Neural progenitor cell (in vitro differentiated cells): Measurements from ENCODE around the gene MYCBPAP. TPM values are rescaled to one million over a fixed set of nuclear protein-coding genes. Genes with fewer than 3 reads are reported as not detected.

Experiments used
- DNase-seq: peaks from one replicate; pipeline ENCODE4 v3.0.0-alpha.2; 2016; ENCODE audit warnings: low spot score
- H2AFZ ChIP-seq: fragments of 200-600 bp; sonication (generic); replicated peaks from 2 replicates; pipeline ENCODE4 v1.6.1; 2016; ENCODE audit warnings: antibody characterized with exemption
- H3F3A ChIP-seq: fragments of 200-600 bp; sonication (generic); 2 replicates; pipeline ENCODE4 v1.6.1; 2016; ENCODE audit warnings: antibody characterized with exemption, low read depth
- H3K27ac ChIP-seq: fragments of 200-600 bp; sonication (generic); 2 replicates; pipeline ENCODE4 v1.5.1; 2016; ENCODE audit warnings: mild to moderate bottlenecking
- H3K27me3 ChIP-seq: fragments of 200-600 bp; sonication (generic); 2 replicates; pipeline ENCODE4 v1.6.1; 2016; ENCODE audit warnings: mild to moderate bottlenecking, moderate library complexity
- H3K36me3 ChIP-seq: fragments of 200-600 bp; sonication (generic); 2 replicates; pipeline ENCODE4 v1.5.1; 2016
- H3K4me1 ChIP-seq: fragments of 200-600 bp; sonication (generic); 2 replicates; pipeline ENCODE4 v1.6.1; 2016; ENCODE audit warnings: mixed run types
- H3K4me2 ChIP-seq: fragments of 200-600 bp; sonication (generic); 2 replicates; pipeline ENCODE4 v1.6.1; 2016
- H3K4me3 ChIP-seq: fragments of 200-600 bp; sonication (generic); 2 replicates; pipeline ENCODE4 v1.5.1; 2016
- H3K79me2 ChIP-seq: fragments of 200-600 bp; sonication (generic); 2 replicates; pipeline ENCODE4 v1.6.1; 2016; ENCODE audit warnings: low read depth
- H3K9ac ChIP-seq: fragments of 200-600 bp; sonication (generic); 2 replicates; pipeline ENCODE4 v1.6.1; 2016
- H3K9me3 ChIP-seq: fragments of 200-600 bp; sonication (generic); 2 replicates; pipeline ENCODE4 v1.5.1; 2016; ENCODE audit warnings: low read depth
- H4K20me1 ChIP-seq: fragments of 200-600 bp; sonication (generic); 2 replicates; pipeline ENCODE4 v1.6.1; 2016; ENCODE audit warnings: low read depth
- H3K27ac Mint-ChIP-seq: 3 replicates; pipeline ENCODE4 v1.8.0; 2021; ENCODE audit warnings: mixed read lengths
- H3K27me3 Mint-ChIP-seq: 2 replicates; pipeline ENCODE4 v1.8.0; 2022; ENCODE audit warnings: low read depth, mild to moderate bottlenecking, inconsistent platforms, moderate library complexity, mixed read lengths; ENCODE audit not compliant: insufficient read depth
- H3K36me3 Mint-ChIP-seq: 3 replicates; pipeline ENCODE4 v1.8.0; 2021; ENCODE audit warnings: mixed read lengths
- H3K4me1 Mint-ChIP-seq: 3 replicates; pipeline ENCODE4 v1.8.0; 2021; ENCODE audit warnings: mixed read lengths
- H3K4me3 Mint-ChIP-seq: 3 replicates; pipeline ENCODE4 v1.8.0; 2021; ENCODE audit warnings: mild to moderate bottlenecking, moderate library complexity, mixed read lengths
- H3K9me3 Mint-ChIP-seq: 3 replicates; pipeline ENCODE4 v1.8.0; 2020; ENCODE audit warnings: mixed read lengths
- EZH2 ChIP-seq: fragments of 200-600 bp; sonication (generic); IDR thresholded peaks from 2 replicates; pipeline ENCODE4 v1.6.1; 2017; ENCODE audit warnings: antibody characterized with exemption, mild to moderate bottlenecking, moderate library complexity
- EZH2phosphoT487 ChIP-seq: fragments of 200-600 bp; sonication (generic); IDR thresholded peaks from 2 replicates; pipeline ENCODE4 v1.6.1; 2017; ENCODE audit warnings: antibody characterized with exemption
- total RNA-seq: library from RNA; depleted of rRNA; stranded (reverse); fragments of >200 nt; gene quantifications from 2 replicates; pipeline ENCODE4 v1.2.3, GENCODE V29; 2015; ENCODE audit warnings: low replicate concordance
- TF ChIP-seq, protein P1 (sequence below): fragments of 200-600 bp; sonication (generic); IDR thresholded peaks from 2 replicates; pipeline ENCODE4 v1.5.1; 2017; ENCODE audit warnings: antibody characterized with exemption, mild to moderate bottlenecking

The MYCBPAP gene
- total RNA-seq, 1 donor from 2014 or later: 3.5 TPM

DNA sequence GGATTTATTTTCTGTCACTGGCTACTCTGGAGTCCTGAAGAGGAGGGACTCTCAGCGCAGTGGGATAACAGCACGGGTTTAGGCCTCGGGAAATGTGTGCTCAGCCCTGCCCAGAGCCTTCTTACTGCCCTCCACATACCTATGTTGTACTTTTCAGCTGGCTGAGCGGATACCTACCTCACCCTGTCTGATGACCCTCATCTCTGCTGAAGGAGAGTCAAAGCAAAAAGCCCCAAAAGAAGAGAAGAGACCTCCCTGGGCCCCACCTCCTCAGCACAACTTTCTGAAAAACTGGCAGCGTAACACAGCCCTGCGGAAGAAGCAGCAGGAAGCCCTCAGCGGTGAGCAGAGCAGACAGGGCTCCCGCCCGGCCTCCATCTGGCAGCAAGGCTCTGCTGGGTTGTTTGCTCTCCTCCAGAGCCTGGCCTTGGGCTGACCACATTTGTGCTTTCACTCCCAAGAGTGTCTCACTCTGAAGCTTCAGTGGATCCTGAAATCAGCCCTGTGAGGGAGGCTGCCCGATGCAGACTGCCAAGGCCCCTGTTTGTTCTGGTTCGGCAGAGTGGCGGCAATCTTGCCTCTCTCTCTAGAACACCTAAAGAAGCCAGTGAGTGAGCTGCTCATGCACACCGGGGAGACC, 10.3 kb downstream of the MYCBPAP start:
- Mint-ChIP-seq H3K36me3 (no peaks in the 10 kb centered on the region), H3K9me3 (no peaks in the 10 kb centered on the region), H3K27ac (no peak overlapping the region), H3K4me1 (peaks cover 36% of the 10 kb centered on the region), H3K4me3 (peak overlapping the region; percentile 4), H3K27me3 (peaks cover 10% of the 10 kb centered on the region)
- Histone ChIP-seq H3K4me2 (no peak overlapping the region), H3K27ac (no peak overlapping the region), H4K20me1 (no peaks in the 10 kb centered on the region), H3K79me2 (no peaks in the 10 kb centered on the region), H3K9me3 (no peaks in the 10 kb centered on the region), H3K4me3 (no peak overlapping the region), H3K36me3 (no peaks in the 10 kb centered on the region), H2AFZ (no peak overlapping the region), H3K27me3 (no peaks in the 10 kb centered on the region), H3K9ac (no peak overlapping the region), H3K4me1 (peaks cover 11% of the 10 kb centered on the region), H3F3A (no peaks in the 10 kb centered on the region)
- TF ChIP-seq, protein P1, sequence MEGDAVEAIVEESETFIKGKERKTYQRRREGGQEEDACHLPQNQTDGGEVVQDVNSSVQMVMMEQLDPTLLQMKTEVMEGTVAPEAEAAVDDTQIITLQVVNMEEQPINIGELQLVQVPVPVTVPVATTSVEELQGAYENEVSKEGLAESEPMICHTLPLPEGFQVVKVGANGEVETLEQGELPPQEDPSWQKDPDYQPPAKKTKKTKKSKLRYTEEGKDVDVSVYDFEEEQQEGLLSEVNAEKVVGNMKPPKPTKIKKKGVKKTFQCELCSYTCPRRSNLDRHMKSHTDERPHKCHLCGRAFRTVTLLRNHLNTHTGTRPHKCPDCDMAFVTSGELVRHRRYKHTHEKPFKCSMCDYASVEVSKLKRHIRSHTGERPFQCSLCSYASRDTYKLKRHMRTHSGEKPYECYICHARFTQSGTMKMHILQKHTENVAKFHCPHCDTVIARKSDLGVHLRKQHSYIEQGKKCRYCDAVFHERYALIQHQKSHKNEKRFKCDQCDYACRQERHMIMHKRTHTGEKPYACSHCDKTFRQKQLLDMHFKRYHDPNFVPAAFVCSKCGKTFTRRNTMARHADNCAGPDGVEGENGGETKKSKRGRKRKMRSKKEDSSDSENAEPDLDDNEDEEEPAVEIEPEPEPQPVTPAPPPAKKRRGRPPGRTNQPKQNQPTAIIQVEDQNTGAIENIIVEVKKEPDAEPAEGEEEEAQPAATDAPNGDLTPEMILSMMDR: no peak
- no peak for DNase-seq

GRCh38 chr17:50519141-50519834, 11.0 kb downstream of the MYCBPAP start:
- H3K27ac ChIP-seq: no peak overlapping the region
- no peak for DNase-seq
- no peaks in the 10 kb centered on the region for H3K9me3 Mint-ChIP-seq
- H3K36me3 Mint-ChIP-seq: no peaks in the 10 kb centered on the region
- H3K4me1 Mint-ChIP-seq: peaks cover 33% of the 10 kb centered on the region
- H3F3A ChIP-seq: no peaks in the 10 kb centered on the region
- H4K20me1 ChIP-seq: no peaks in the 10 kb centered on the region
- H3K36me3 ChIP-seq: no peaks in the 10 kb centered on the region
- H3K27me3 Mint-ChIP-seq: peaks cover 12% of the 10 kb centered on the region
- no peaks in the 10 kb centered on the region for H3K79me2 ChIP-seq
- H3K4me1 ChIP-seq: peaks cover 11% of the 10 kb centered on the region
- H2AFZ ChIP-seq: no peak overlapping the region
- H3K27ac Mint-ChIP-seq: no peak overlapping the region
- no peaks in the 10 kb centered on the region for H3K27me3 ChIP-seq
- H3K4me3 Mint-ChIP-seq: no peak overlapping the region
- no peak overlapping the region for H3K4me3 ChIP-seq
- H3K4me2 ChIP-seq: no peak overlapping the region
- no peaks in the 10 kb centered on the region for H3K9me3 ChIP-seq
- no peak overlapping the region for H3K9ac ChIP-seq
- TF ChIP-seq EZH2phosphoT487 (no peak), EZH2 (no peak)
- TF ChIP-seq, protein P1: no peak

DNA sequence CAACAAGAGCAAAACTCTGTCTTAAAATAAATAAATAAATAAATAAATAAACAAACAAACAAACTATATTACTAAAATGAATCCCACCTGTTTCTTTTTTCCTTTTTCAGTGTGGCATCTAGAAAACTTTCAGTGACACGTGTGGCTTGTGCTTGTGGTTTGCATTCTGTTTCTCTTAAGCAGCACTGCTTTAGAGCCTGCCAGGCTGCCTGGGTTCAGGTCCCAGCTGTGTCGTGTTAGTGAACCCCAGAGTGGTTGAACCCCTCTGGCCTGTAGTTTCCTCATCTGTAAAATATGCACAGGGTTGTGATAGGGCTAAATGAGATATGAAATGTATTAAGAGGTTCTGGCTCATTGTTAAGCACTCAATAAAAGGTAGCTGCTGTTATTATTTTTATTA, 12.2 kb downstream of the MYCBPAP start:
- Histone ChIP-seq H3K4me3 (no peak overlapping the region), H3F3A (no peaks in the 10 kb centered on the region), H2AFZ (no peak overlapping the region), H3K79me2 (no peaks in the 10 kb centered on the region), H3K27me3 (no peaks in the 10 kb centered on the region), H3K27ac (no peak overlapping the region), H4K20me1 (no peaks in the 10 kb centered on the region), H3K4me2 (no peak overlapping the region), H3K36me3 (no peaks in the 10 kb centered on the region), H3K9ac (no peak overlapping the region), H3K9me3 (no peaks in the 10 kb centered on the region), H3K4me1 (no peaks in the 10 kb centered on the region)
- TF ChIP-seq EZH2phosphoT487 (no peak), EZH2 (no peak)
- TF ChIP-seq, protein P1: no peak
- no peak overlapping the region for H3K27ac Mint-ChIP-seq
- H3K4me1 Mint-ChIP-seq: peaks cover 25% of the 10 kb centered on the region
- DNase-seq: no peak
- no peak overlapping the region for H3K4me3 Mint-ChIP-seq
- H3K9me3 Mint-ChIP-seq: no peaks in the 10 kb centered on the region
- peaks cover 14% of the 10 kb centered on the region for H3K27me3 Mint-ChIP-seq
- H3K36me3 Mint-ChIP-seq: no peaks in the 10 kb centered on the region
